HG03060 (cell line): ENCODE data around the gene FBXO41.

Experiments used
- ATAC-seq: cut with Tn5 transposase; IDR thresholded peaks from one replicate; pipeline ENCODE4 v1.9.1; 2021; ENCODE audit warnings: low read depth, moderate number of reproducible peaks; ENCODE audit not compliant: unreplicated experiment

Gene FBXO41

DNA sequence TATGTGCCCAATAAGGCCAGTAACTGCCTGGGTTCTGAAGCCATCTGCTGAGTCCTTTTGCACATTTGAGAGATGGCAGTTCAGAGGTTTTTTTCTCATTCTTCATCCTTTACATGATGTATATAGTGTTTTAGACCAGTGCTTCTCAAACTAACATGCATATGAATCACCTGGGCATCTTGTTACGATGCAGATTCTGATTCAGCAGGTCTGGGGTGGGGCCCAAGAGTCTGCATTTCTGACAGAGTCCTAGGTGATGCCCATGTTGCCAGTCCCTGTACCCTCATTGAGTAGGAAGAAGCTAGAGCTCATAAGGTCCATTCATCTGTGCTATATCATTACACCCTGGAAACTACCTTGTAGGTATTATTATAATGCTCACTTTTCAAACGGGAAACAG is 66.5 kb downstream of the FBXO41 start:
- no peak for ATAC-seq

- no peak for ATAC-seq
Observed at GRCh38 chr2:73217160-73217559, 67.1 kb downstream of the FBXO41 start.

DNA sequence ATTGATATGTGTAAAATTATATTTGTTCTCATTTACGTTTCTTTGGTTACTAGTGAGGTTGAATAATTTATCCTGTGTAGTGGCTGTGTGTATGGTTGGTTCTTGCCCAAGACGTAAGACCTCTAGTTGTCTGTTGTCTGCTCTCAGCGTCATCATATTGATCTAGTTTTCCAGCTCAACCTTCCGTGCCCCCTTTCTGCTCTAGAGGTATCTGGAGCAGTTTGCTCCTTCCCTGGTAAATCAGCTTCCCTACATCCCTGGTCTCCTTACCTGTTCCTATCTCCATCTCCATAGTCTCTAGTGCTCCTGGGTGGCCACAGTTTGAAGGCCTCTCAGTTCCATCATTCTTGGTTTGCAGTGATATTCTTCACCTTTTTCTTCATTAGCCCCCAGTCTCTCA is 69.0 kb downstream of the FBXO41 start:
- no peak for ATAC-seq

- ATAC-seq = peak; percentile 82
Observed at GRCh38 chr2:73214120-73215035, 69.9 kb downstream of the FBXO41 start, which contains the start of gene SMYD5. Gene SMYD5, plus strand, starts transcription at chr2:73214245. Its CDS starts 22 bp downstream, at chr2:73214267.

DNA sequence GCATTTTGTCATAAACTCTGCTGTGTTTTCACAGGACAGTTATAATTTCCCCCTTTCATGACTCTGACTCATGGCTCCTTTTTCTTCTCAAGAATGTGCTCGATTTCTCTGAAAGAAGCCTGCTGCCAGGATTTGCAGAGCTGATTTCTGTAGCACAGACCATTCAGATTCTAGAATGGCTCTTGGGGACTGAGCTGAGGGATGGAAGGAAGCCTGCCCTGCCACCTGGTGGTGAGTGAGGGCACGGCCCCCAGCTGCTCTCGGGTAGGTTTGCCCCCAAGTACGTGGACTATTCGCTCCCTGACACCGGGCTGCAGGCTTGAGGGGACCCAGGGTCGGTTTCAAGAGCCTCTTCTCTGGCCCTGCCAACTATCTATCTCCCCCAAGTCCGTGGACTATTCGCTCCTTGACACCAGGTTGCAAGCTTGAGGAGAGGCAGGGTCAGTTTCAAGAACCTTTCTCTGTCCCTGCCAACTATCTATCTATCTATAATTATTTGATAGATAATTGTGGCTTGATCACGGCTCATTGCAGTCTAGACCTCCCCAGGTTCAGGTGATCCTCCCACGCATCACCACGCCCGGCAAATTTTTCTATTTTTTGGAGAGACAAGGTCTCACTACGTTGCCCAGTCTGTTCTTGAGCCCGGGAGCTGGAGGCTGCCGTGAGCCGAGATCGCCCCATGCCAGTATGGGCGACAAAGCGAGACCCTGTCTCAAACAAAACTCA is 71.7 kb downstream of the FBXO41 start:
- peak; percentile 31 for ATAC-seq

GRCh38 chr2:73212098-73212447 is 72.2 kb downstream of the FBXO41 start:
- no peak for ATAC-seq

- ATAC-seq = no peak
Observed at GRCh38 chr2:73210696-73211095, 73.6 kb downstream of the FBXO41 start.

DNA sequence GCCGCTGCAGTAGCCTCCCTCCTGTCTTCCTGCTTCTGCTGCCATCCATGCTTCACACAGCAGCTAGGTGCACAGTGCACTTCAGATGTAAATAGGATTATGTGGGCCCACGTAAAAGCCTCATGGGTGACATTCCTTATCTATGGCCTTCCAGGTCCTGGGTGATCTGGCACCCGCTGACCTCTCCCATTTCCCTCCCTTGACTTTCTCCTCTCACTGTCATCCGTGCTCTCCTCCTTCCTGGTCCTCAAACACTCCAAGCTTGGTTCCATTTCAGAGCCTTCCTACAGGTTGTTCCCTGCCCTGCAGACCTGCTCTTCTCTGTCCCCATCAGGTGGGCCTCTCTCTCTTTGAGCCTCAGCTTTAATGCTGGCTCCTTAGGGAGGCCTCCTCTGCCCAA is 74.3 kb downstream of the FBXO41 start:
- no peak for ATAC-seq

GRCh38 chr2:73208258-73208657 is 76.0 kb downstream of the FBXO41 start:
- ATAC-seq = no peak

- no peak for ATAC-seq
Observed at GRCh38 chr2:73205611-73206010, 78.7 kb downstream of the FBXO41 start.
